HCT116 (cell line): ENCODE measurements around the gene GJB6. TPM values are rescaled to one million over a fixed set of nuclear protein-coding genes. Genes with fewer than 3 reads are reported as not detected.

Source experiments
- ATAC-seq: fragments of 200-7000 bp; cut with Tn5 transposase; 2 replicates; pipeline ENCODE4 v1.9.1; 2020; ENCODE audit warnings: mild to moderate bottlenecking, moderate library complexity
- BruUV-seq: library from RNA; stranded (reverse); fragments of 400-500 nt; replicated peaks from 2 replicates; lab custom pipeline; 2021; lab: Mats Ljungman, UMichigan
- CTCF ChIA-PET: fragments of 300-600 bp; sonication (Branson Sonifier 250); formaldehyde crosslinking; loops from one replicate; lab custom pipeline; 2021; ENCODE audit warnings: antibody characterized with exemption; lab: Charles Lee
- POLR2A ChIA-PET: fragments of 300-600, 350-600 bp; sonication (Branson Sonifier 250); formaldehyde crosslinking; loops from one replicate; lab custom pipeline; 2021; ENCODE audit warnings: antibody characterized with exemption; lab: Charles Lee
- RAD21 ChIA-PET, 2 experiments: fragments of 300-600 bp; sonication (Branson Sonifier 250); formaldehyde crosslinking; loops; one replicate each; lab custom pipeline; 2023; ENCODE audit warnings: low total read pairs in 2 of 2; ENCODE audit not compliant: uncharacterized antibody in 2 of 2, unreplicated experiment in 2 of 2, low non-redundant PET in 1 of 2; lab: Charles Lee
- DNase-seq: peaks from one replicate; pipeline ENCODE4 v3.0.0-alpha.2; 2010; ENCODE audit warnings: low read depth, low spot score
- H2AFZ ChIP-seq: fragments of 200-600 bp; shearing (Covaris generic), sonication (generic); 2 replicates; pipeline ENCODE4 v1.6.1; 2017; ENCODE audit warnings: low read depth, mixed run types, mixed read lengths, antibody characterized with exemption, low read length; ENCODE audit not compliant: poor library complexity, severe bottlenecking
- H3K27ac ChIP-seq: 2 replicates; pipeline ENCODE4 v1.5.1; 2012; ENCODE audit warnings: low read depth, low read length
- H3K27me3 ChIP-seq: fragments of 200-600 bp; sonication (generic); 2 replicates; pipeline ENCODE4 v1.6.1; 2016; ENCODE audit warnings: mixed run types, low read length, mixed read lengths; ENCODE audit not compliant: insufficient read depth
- H3K36me3 ChIP-seq, 2 experiments: fragments of 200-500 bp in 1 of 2; fragments of 200-600 bp in 1 of 2; sonication (Bioruptor generic) in 1 of 2; sonication (generic) in 1 of 2; 2 replicates each; pipeline versions ENCODE4 v1.5.1 to v1.6.1; 2014 to 2016; ENCODE audit warnings: low read length in 2 of 2, inconsistent platforms in 1 of 2, mixed read lengths in 1 of 2, mixed run types in 1 of 2; ENCODE audit not compliant: insufficient read depth in 2 of 2, control insufficient read depth in 1 of 2
- H3K4me1 ChIP-seq, 2 experiments: fragments of 200-600 bp in 1 of 2; sonication (generic) in 1 of 2; 2 replicates each; pipeline versions ENCODE4 v1.5.1 to v1.6.1; 2012 to 2017; ENCODE audit warnings: low read length in 2 of 2, inconsistent platforms in 1 of 2, mild to moderate bottlenecking in 1 of 2, mixed read lengths in 1 of 2, mixed run types in 1 of 2, moderate library complexity in 1 of 2; ENCODE audit not compliant: insufficient read depth in 2 of 2, control insufficient read depth in 1 of 2
- H3K4me2 ChIP-seq: fragments of 200-600 bp; sonication (generic); 2 replicates; pipeline ENCODE4 v1.6.1; 2017; ENCODE audit warnings: mixed run types, low read length, mixed read lengths
- H3K4me3 ChIP-seq, 2 experiments: fragments of 200-600 bp in 1 of 2; sonication (generic) in 1 of 2; replicated peaks in 1 of 2; 2 replicates each; pipeline ENCODE4 v1.5.1; 2011 to 2016; ENCODE audit warnings: low read length in 2 of 2, control low read depth in 1 of 2, low read depth in 1 of 2, mild to moderate bottlenecking in 1 of 2, mixed read lengths in 1 of 2, mixed run types in 1 of 2
- H3K79me2 ChIP-seq: fragments of 200-600 bp; sonication (generic); 2 replicates; pipeline ENCODE4 v1.6.1; 2017; ENCODE audit warnings: mild to moderate bottlenecking, mixed run types, low read length, moderate library complexity, mixed read lengths; ENCODE audit not compliant: insufficient read depth
- H3K9ac ChIP-seq: fragments of 200-600 bp; sonication (generic); 2 replicates; pipeline ENCODE4 v1.6.1; 2016; ENCODE audit warnings: low read length, mixed read lengths
- H3K9me2 ChIP-seq: fragments of 200-600 bp; sonication (generic), shearing (Covaris generic); 2 replicates; pipeline ENCODE4 v1.6.1; 2017; ENCODE audit warnings: mixed run types, mild to moderate bottlenecking, moderate library complexity; ENCODE audit not compliant: insufficient read depth
- H3K9me3 ChIP-seq, 2 experiments: fragments of 200-500 bp in 1 of 2; fragments of 200-600 bp in 1 of 2; sonication (Bioruptor generic) in 1 of 2; sonication (generic) in 1 of 2; 2 replicates each; pipeline ENCODE4 v1.6.1; 2014 to 2017; ENCODE audit warnings: low read length in 2 of 2, mixed read lengths in 2 of 2, inconsistent platforms in 1 of 2, low read depth in 1 of 2, mild to moderate bottlenecking in 1 of 2, mixed run types in 1 of 2, moderate library complexity in 1 of 2; ENCODE audit not compliant: control insufficient read depth in 1 of 2, insufficient read depth in 1 of 2
- H4K20me1 ChIP-seq: fragments of 200-600 bp; sonication (generic), shearing (Covaris generic); 2 replicates; pipeline ENCODE4 v1.6.1; 2017; ENCODE audit warnings: mixed run types, mild to moderate bottlenecking, moderate library complexity; ENCODE audit not compliant: insufficient read depth
- CBX3 ChIP-seq: IDR thresholded peaks from 2 replicates; pipeline ENCODE4 v1.6.1; 2012; ENCODE audit warnings: low read depth
- EZH2 ChIP-seq: fragments of 200-600 bp; sonication (generic); IDR thresholded peaks from 2 replicates; pipeline ENCODE4 v1.6.1; 2017; ENCODE audit warnings: antibody characterized with exemption, mixed run types
- FOSL1 ChIP-seq: IDR thresholded peaks from 2 replicates; pipeline ENCODE4 v1.6.1; 2012; ENCODE audit warnings: low read depth
- JUND ChIP-seq: IDR thresholded peaks from 2 replicates; pipeline ENCODE4 v1.6.1; 2012
- POLR2AphosphoS5 ChIP-seq: IDR thresholded peaks from 2 replicates; pipeline ENCODE4 v1.6.1; 2011; ENCODE audit warnings: mild to moderate bottlenecking, low read depth, low read length, moderate library complexity
- RAD21 ChIP-seq: IDR thresholded peaks from 2 replicates; pipeline ENCODE4 v1.6.1; 2012; ENCODE audit warnings: low read depth, mild to moderate bottlenecking
- SIN3A ChIP-seq: IDR thresholded peaks from 2 replicates; pipeline ENCODE4 v1.6.1; 2012; ENCODE audit warnings: low read depth
- SRF ChIP-seq: IDR thresholded peaks from 2 replicates; pipeline ENCODE4 v1.6.1; 2012; ENCODE audit warnings: low read depth
- YY1 ChIP-seq: IDR thresholded peaks from 2 replicates; pipeline ENCODE4 v1.6.1; 2011; ENCODE audit warnings: low read length, low read depth, moderate library complexity, mild to moderate bottlenecking; ENCODE audit not compliant: insufficient replicate concordance; ENCODE audit errors: extremely low read depth
- intact Hi-C: fragments of 100-400 bp; cut with micrococcal nuclease; formaldehyde crosslinking; loops from 2 replicates; pipeline ENCODE4 v1.10.0; 2022
- total RNA-seq: library from RNA; stranded (reverse); gene quantifications from one replicate; pipeline ENCODE4 v1.2.1, GENCODE V29; 2021; ENCODE audit not compliant: unreplicated experiment
- TF ChIP-seq, protein P1 (sequence below): IDR thresholded peaks from 2 replicates; pipeline ENCODE4 v1.6.1; 2011; ENCODE audit warnings: mild to moderate bottlenecking, low read length, moderate library complexity; ENCODE audit not compliant: insufficient replicate concordance; ENCODE audit errors: extremely low read depth

Gene GJB6
- total RNA-seq, 1 experiment from 2014 or later: not detected

DNA sequence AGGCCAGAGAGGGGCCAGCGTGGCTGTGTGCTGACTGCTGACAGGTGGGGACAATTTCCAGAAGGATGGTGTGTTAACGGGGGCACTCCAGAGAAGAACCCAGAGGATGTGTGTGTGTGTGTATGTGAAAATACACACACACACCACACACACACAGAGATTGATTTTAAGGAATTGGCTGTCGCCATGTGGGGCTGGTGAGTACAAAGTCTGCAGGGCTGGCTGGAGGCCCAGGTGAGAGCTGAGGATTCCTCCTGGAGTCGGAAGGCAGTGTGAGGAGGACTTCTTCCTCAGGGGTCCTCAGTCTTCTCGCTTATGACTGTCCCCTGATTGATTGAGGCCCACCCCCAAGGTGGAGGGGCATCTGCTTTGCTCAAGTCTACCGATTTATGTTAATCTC lies 7.6 kb upstream of the GJB6 start:
- no peaks in the 10 kb centered on the region for H3K36me3 ChIP-seq
- no peak overlapping the region for H2AFZ ChIP-seq
- no peaks in the 10 kb centered on the region for H3K9me3 ChIP-seq
- H3K9me2 ChIP-seq: no peaks in the 10 kb centered on the region
- intact Hi-C loops: no loop called here
- ChIA-PET RAD21 (no interaction called here), CTCF (no interaction called here), POLR2A (no interaction called here)
- no peaks in the 10 kb centered on the region for H3K4me1 ChIP-seq
- TF ChIP-seq FOSL1: no peak
- no peak for TF ChIP-seq POLR2AphosphoS5
- TF ChIP-seq, protein P1, sequence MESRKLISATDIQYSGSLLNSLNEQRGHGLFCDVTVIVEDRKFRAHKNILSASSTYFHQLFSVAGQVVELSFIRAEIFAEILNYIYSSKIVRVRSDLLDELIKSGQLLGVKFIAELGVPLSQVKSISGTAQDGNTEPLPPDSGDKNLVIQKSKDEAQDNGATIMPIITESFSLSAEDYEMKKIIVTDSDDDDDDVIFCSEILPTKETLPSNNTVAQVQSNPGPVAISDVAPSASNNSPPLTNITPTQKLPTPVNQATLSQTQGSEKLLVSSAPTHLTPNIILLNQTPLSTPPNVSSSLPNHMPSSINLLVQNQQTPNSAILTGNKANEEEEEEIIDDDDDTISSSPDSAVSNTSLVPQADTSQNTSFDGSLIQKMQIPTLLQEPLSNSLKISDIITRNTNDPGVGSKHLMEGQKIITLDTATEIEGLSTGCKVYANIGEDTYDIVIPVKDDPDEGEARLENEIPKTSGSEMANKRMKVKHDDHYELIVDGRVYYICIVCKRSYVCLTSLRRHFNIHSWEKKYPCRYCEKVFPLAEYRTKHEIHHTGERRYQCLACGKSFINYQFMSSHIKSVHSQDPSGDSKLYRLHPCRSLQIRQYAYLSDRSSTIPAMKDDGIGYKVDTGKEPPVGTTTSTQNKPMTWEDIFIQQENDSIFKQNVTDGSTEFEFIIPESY: no peak
- TF ChIP-seq SRF: no peak
- no peaks in the 10 kb centered on the region for H3K27me3 ChIP-seq
- no peaks in the 10 kb centered on the region for H4K20me1 ChIP-seq
- BruUV-seq: no TSS peak
- no peak overlapping the region for H3K4me2 ChIP-seq
- H3K4me3 ChIP-seq: no peak overlapping the region
- no peaks in the 10 kb centered on the region for H3K79me2 ChIP-seq
- no peak overlapping the region for H3K27ac ChIP-seq
- no peak overlapping the region for H3K9ac ChIP-seq
- ATAC-seq (no peak), DNase-seq (no peak)

DNA sequence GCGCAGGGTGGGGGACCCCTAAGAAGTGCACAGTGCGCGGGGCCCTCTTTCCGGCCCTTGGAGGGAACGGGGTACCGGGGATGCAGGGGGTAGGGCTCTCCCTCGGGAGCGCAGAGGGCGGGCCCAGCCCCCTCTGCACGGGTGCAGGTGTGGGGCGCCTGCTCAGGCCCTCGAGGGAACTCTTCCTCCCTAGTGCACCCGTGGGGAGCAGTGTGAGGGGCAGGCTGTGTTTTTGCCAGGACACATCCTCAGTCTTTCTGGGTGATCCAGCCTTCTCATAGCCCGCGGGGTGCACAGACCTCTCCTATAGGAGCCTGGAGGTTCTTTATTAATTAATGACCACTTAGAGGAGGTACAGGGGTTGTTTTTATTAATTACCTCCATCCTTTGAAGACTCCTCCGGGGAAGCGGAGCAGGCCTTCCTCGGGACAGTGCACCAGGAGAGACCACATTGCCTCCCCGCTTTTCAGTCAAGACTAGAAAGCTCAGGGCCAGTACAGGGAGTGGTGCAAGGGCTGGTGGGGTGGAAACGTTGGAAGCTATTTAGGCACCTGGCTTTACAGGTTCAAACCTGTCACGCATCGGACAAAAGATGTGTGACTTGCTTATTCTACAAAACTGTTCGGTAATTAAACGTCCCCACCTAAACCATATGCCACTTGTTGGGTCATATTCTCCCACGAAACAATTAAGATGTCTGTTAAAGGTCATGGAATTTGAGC lies 598 bp upstream of the GJB6 start:
- H3K36me3 ChIP-seq: no peaks in the 10 kb centered on the region
- H3K4me2 ChIP-seq: no peak overlapping the region
- no peak for DNase-seq
- CTCF ChIA-PET: no interaction called here
- no peak overlapping the region for H3K9ac ChIP-seq
- BruUV-seq: no TSS peak
- H3K79me2 ChIP-seq: no peaks in the 10 kb centered on the region
- TF ChIP-seq CBX3 (no peak), JUND (no peak), YY1 (no peak), RAD21 (no peak), SIN3A (no peak), EZH2 (no peak)
- H3K27ac ChIP-seq: no peak overlapping the region
- H3K4me1 ChIP-seq: no peaks in the 10 kb centered on the region
- H3K27me3 ChIP-seq: no peaks in the 10 kb centered on the region
- no peak for ATAC-seq
- RAD21 ChIA-PET: no interaction called here
- POLR2A ChIA-PET: no interaction called here
- no peak overlapping the region for H2AFZ ChIP-seq
- H3K9me2 ChIP-seq: no peaks in the 10 kb centered on the region
- intact Hi-C loops: no loop called here
- H4K20me1 ChIP-seq: no peaks in the 10 kb centered on the region
- H3K4me3 ChIP-seq: no peak overlapping the region
- no peaks in the 10 kb centered on the region for H3K9me3 ChIP-seq
